HG03064 (cell line): ENCODE results near the gene HOXB9.

Experiments
- ATAC-seq: cut with Tn5 transposase; IDR thresholded peaks from one replicate; pipeline ENCODE4 v1.9.1; 2021; ENCODE audit warnings: low read depth; ENCODE audit not compliant: unreplicated experiment

The HOXB9 gene

DNA sequence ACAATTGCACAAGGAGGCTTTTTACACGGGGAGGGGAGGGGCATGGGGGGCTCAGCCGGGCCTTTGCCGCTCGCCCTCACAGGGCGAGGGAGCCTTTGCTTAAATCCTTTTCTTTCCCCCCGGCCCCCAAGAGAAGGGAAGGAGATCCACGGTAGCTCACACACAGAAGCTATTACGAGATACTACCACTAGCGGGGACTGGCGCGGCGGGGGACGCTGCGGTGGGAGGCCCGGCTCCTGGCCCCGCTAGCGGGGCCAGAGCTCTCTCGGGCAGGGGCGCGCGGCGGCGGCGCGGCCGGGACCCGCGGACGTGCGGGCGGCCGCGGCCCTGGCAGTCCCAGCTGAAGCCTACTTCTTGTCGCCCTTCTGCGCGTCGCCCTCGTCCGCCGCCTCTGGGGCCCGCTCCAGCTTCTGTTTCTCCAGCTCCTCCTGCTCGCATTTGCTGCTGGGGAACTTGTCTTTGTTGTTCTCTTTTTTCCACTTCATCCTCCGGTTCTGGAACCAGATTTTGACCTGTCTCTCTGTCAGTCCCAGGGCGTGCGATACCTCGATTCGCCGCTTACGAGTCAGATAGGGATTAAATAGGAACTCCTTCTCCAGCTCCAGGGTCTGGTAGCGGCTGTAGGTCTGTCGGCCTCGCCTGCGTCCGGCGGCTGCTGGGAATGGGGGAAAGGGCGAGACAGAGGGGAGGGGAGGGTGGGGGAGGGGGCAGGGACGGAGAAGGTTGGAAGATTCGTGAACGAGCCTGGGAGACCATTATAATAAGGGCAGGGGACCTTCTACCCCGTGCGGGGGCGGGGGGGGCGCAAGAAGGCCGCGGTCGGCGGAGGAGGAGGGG lies 13.1 kb downstream of the HOXB9 start:
- ATAC-seq, result no peak

DNA sequence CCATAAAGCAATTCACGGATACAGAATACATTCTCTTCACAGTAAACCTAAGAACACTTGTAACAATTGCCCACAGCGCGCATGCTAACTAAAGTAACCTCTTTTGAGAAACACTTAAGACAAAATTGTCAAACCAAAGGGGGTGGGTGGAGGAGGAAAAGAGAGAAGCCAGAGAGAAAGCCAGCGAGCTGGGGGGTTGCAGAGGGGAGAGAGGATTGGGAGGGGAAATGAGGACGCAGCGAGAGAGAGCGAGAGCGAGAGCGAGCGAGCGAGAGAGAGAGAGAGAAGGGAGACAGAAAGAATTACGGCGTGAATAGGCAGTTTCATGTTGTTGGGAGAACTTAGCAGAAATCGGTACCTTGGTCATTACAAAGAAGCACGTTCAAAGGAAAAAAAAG lies 13.7 kb downstream of the HOXB9 start:
- no peak for ATAC-seq

DNA sequence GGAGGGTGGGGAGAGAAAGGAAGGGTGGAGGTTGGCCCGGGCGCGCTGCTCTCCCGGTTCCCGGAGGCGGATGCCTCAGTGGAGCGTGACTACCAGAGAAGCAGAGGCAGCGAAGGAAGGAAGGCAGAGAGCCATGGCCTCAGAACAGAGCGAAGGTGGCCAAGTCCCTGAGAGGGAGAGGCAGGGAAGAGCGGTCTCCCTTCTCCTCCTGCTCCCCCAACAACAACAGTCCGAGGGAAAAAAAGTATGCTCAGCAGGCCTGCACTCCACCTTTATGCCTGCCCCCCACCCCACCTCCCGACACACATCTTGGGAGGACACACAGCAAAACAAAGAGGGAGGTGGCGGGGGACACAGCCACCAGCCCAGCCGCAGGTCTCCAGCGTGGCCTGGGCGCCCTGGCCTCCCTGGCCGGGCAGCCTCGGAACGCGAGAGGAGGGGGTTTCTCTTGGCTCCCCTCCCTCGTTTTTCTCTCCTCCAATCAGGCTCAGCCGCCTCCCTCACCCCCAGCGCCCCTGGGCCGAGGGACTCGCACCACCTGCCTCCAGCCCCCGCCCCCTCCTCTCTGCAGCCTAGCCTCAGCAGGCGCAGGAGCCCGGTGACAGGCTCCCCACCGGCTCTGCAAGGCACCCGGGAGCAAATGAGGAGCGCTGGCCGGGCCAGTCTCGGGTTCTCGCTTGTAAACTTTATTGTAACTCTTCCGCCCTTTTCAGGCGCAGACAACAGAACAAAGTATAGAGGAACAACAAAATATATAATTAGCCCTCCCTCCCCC lies 14.3 kb downstream of the HOXB9 start:
- ATAC-seq, result no peak

DNA sequence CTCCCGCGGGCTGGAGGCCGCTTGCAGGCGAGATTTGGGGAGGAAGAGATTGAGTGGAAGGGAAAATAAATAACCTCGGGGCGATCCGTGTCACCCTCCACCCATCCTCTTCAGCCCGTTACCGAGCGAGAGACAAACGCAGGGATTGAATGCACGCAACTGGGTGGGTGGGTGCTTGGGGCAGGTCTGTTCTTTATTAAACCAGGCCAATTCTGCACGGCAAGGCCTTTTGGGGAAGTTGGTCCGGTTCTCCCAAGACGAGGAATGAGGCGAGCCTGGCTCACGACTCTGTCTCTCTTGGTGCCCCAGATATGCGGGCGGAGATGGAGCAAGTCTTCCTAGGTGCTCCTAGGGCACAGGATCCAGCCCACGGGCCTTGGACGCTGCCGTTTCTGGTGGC lies 14.9 kb downstream of the HOXB9 start:
- ATAC-seq, result no peak

DNA sequence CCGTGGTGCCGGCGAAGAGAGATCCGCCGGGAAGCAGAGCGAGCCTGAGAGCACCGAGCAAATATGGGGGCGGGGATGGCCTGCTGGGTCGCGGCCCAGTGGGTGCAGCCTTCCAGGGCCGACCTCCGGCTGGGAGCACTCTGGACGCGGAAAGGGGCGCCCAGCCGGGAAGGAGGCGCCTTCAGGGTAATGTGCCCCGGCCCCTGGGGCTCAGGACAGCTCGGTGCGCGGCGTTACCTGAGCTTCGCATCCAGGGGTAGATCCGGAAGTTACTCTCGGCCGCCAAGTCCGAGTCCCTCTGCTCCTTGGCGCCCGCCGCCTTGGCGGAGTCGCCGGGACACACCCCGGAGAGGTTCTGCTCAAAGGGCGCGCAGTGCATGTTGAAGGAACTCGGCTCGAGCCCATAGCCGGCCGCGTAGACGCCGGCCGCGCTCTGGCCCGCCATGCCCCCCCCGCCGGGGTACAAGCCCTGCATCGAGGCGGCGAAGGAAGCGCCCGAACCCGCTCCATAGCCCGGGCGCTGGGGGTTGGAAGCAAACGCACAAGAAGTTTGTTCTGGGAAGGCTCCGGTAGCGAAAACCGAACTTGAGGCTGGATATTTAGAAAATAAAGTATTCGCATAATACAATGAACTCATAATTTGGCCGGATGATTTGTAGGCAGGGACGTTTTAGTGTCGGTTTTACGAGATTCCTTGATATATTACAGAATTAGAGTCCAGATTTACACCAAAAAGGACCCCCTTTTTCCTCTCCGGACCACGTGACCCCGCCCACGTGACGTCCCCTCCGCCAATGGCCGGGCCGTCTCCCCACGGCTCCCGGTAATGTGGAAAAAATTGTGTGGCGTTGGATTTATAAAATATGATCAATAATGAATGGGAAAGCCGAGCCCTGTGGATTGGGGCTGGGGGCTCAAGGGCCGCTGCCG lies 15.6 kb downstream of the HOXB9 start, which contains the start of gene HOXB7:
TSS of gene HOXB7 (minus strand) at position 736 of the 930 bp plus-strand sequence. CDS start at position 637, 99 bp downstream.
- no peak for ATAC-seq

GRCh38 chr17:48609759-48610281 lies 16.3 kb downstream of the HOXB9 start:
- ATAC-seq, result no peak

DNA sequence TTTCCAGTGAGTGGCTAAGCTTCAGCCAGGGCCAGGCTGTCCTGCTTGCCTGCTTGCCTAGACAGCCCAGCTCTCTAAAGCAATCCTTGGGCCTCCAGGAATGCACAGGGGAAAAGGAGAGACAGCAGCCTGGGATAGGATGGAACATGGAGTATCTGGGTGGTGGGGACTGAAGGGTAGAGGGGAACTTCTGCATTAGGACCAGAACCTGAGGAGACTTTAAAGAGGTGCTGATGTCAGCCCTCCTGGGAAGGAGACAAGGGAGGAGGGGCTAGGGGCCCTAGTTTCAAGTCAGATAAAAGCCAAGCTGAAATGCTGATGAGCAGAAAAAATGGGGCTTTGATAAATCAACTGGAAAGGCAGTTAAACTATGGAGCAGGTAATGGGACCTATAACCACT lies 17.1 kb downstream of the HOXB9 start:
- ATAC-seq, result no peak

GRCh38 chr17:48608494-48608834 lies 17.7 kb downstream of the HOXB9 start:
- no peak for ATAC-seq

DNA sequence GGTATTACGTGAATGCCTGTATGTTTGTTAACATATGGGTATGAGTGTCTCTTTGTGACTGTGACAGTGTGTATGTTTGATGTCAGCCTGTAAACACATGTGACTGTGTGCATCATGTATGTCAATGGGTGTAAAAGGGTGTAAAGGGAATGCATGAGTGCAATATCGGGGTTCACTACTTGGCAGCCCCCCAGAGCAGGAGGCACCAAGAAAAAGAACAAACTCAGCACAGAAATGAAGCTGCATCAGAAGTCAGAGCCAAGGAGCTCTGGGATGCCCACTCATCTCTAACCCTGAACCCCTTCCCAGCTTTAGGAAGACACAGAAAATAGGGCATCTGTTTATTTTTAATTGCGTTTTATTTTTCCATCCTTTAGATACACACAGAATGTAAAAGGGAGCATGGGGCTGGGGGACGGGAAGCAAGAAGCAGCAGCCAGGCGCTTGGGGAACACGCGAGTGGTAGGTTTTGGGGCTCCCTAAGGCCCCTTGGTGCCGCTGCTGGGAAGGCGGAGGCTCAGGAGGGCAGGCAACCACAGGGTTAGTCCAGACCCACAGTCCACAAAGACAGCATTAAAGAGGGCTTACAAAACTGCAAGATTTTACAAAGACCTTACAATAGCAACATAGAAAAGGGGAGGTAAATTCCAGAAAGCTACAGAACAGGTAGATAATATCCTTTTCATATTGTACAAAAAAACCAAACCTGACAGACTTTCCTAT lies 19.1 kb downstream of the HOXB9 start:
- ATAC-seq, result no peak

- ATAC-seq, result no peak
Observed at GRCh38 chr17:48605991-48606891, 19.9 kb downstream of the HOXB9 start.

- no peak for ATAC-seq
Observed at GRCh38 chr17:48605409-48605919, 20.7 kb downstream of the HOXB9 start.

DNA sequence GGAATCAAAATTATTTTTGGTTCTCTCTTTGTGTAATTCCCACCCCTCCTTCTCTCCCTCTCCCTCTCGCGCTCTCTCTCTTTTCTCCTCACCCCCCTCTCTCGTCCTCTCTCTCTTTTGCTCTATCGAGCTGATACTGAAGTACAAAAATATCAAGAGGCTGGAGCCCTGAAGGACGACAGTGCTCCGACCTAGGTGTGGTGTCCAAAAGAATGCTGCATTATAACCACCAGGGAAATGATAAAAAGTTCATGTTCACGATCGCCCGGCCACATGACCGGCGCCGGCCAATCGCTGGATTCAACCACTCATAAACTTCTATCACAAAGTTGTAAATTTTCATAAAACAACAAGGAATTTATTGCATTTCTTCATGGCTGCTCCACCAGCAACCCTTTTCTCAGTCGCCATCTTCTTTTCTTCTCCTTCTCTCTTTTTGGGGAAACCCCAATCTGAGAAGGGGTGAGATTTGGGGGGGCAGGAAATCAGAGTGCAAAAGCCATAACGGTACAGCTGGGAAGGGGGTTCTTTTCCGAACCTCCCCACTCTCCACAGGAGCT lies 21.3 kb downstream of the HOXB9 start, which contains the start of gene HOXB6:
TSS of gene HOXB6 (minus strand) at position 217 of the 560 bp plus-strand sequence. CDS start 6,836 bp downstream, outside the sequence.
- ATAC-seq, result no peak

DNA sequence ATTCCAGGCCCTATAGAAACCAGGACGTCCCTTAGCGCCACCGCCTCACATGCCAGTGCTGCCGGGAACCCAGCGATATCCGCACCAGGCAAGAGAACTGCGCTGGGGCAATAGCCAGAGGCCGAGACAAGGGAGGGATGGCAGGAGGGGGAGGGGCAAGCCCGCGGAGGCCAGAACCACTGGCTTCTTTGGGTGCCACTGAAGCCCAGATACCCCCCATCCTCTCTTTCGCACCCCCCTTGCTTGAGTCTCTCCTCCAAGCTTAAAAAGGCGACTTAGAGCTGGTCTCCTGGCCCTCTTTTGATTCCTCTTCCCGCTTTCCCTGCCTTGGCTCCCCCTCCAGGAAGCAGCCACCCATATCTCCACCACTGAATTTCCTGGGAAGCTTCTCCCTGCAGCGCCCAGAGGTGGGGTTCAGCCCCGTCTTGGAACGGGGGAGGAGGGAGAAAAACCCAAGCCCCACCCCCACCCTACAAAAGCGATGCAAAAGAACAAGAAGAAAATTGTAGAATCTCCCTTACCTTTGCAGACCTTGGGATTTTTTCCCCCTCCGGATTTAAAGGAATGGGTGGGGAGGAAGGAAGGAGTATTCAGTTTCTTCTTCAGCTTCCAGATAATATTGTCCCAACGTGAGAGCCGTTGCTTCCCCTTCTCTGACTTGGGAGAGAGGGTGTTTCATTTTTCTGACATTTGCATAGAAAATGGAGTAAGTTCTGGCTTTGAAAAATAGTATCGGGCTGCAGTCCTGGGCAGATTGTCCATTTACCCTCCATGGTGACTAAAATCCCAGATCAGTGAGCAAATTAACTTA lies 22.0 kb downstream of the HOXB9 start:
- ATAC-seq, result no peak

- ATAC-seq, result no peak
Observed at GRCh38 chr17:48601539-48602425, 24.4 kb downstream of the HOXB9 start.

- ATAC-seq, result no peak
Observed at GRCh38 chr17:48601207-48601538, 25.0 kb downstream of the HOXB9 start.

DNA sequence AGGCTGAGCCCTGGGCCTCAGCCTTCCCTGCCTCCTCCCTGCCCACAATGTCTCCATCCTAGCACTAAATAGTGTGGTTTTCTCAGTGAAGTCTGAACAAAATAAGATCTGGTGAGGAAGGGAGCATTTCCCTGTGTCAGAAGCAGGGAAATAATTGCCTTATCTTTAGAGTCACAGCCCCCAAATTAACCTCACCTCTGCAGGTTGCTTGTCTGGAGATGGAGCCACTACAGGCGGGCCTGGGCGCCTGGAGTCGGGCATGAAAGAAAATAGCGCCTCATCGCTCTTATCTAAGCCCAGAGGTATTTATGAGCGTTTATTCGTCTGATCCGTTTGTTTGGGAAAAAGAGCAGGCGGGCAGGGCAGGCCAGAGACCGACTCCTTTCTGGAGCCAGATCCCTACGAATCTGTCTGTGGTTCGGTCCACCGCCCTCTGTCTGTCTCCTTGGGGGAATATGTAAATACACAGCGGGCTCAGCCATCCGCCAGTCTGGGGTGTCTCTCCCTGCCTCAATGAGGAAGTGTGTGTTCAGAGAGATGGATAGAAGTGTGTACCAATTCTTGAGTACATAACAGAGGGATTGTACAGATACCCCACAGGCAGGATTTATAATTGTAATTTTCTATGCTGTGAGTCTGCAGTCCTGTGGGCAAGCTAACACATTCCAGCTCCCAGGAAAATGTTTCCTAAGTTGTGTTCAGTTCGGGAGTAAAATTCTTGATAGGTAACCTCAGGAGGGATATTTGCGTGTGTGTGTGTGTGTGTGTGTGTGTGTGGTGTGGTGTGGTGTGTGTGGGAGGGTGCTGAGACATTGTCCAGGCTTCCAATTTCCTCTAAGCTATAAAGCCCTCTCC lies 25.7 kb downstream of the HOXB9 start:
- ATAC-seq, result no peak
